Measurements from ENCODE around the gene SPR. TPM values are rescaled to one million over a fixed set of nuclear protein-coding genes. Genes with fewer than 3 reads are reported as not detected.

SPR gene
- 1 to 10 TPM; 8.8 to 9.3 TPM for total RNA-seq
- polyA plus RNA-seq: 0.14 TPM

DNA sequence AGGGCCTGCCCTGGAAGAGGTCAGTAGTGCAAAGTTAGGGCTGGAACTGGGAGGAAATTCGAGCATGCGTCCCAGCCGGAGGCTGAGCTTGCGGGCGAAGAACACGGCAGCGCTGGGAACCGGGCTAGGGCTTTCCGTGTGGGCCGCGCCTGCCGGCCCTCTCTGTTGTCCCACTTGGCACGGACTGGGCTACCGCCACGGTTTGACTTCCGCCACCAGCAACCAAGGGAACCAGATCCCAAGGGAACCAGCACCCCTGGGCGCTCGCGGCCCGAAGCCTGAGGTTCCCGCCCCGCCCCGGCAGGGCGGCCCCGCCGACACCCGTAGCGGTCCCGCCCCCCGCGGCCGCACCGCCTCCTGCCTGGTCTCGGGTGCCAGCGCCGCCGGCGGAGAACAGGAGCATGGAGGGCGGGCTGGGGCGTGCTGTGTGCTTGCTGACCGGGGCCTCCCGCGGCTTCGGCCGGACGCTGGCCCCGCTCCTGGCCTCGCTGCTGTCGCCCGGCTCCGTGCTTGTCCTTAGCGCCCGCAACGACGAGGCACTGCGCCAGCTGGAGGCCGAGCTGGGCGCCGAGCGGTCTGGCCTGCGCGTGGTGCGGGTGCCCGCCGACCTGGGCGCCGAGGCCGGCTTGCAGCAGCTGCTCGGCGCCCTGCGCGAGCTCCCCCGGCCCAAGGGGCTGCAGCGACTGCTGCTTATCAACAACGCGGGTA is at the start of gene SPR:
TSS of gene SPR (plus strand) at position 377 of the 708 bp plus-strand sequence. CDS start at position 402, 25 bp downstream.
- peak within 1 kb of the TSS; percentile 65 for H3K4me3 ChIP-seq (ENCODE audit: low read length)
- peaks cover 32 to 78% of the 10 kb centered on the region in 2 donors for H3K27me3 Mint-ChIP-seq

DNA sequence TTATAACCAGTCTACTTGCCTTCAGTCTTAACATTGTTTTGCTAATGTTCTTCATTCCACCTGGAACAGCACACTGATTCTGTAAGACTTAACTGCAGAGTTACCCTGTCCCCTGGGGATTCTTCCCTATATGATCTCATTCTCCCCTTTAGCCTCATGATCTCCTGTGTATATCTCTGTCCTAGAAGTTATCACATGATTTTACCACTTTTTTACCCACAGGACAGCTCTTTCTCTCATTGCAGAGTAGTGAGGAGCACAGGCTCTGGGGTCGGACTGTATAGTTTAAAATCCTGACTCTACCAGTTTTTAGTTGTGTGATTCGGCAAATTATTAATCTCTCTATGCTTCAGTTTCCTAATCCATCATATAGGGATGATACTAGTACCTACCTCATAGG is 47.1 kb upstream of the SPR start:
- H3K9me3 Mint-ChIP-seq: no peaks in the 10 kb centered on the region
- CTCF ChIA-PET: no interaction called here
- no peak for DNase-seq
- H3K4me1 ChIP-seq (ENCODE audit: insufficient read depth, low read length): no peaks in the 10 kb centered on the region
- no peaks in the 10 kb centered on the region for H3K9me3 ChIP-seq (ENCODE audit: low read length)
- no peak overlapping the region for H3K4me3 Mint-ChIP-seq
- H3K36me3 Mint-ChIP-seq: peaks cover 0 to 6% (median 0%) of the 10 kb centered on the region in 3 donors
- peaks cover 5 to 45% of the 10 kb centered on the region in 2 donors for H3K27me3 Mint-ChIP-seq
- no peak overlapping the region for H3K4me3 ChIP-seq (ENCODE audit: low read length)
- POLR2A ChIA-PET: no interaction called here
- H3K4me1 Mint-ChIP-seq: no peaks in the 10 kb centered on the region
- H3K36me3 ChIP-seq (ENCODE audit: insufficient read depth, low read length): no peaks in the 10 kb centered on the region
- no peak overlapping the region for H3K27ac ChIP-seq (ENCODE audit: low read depth, low read length)
- H3K27ac Mint-ChIP-seq: no peak overlapping the region
- no peaks in the 10 kb centered on the region for H3K27me3 ChIP-seq (ENCODE audit: insufficient read depth, low read length, poor library complexity, severe bottlenecking)

More for the DNA sequence above, at the start of gene SPR:
- Histone ChIP-seq H3K4me1 (ENCODE audit: insufficient read depth, low read length) (peaks cover 8% of the 10 kb centered on the region), H3K9me3 (ENCODE audit: low read length) (no peaks in the 10 kb centered on the region), H3K27ac (ENCODE audit: low read depth, low read length) (peak within 1 kb of the TSS; percentile 47), H3K27me3 (ENCODE audit: insufficient read depth, low read length, poor library complexity, severe bottlenecking) (peaks cover 29% of the 10 kb centered on the region), H3K36me3 (ENCODE audit: insufficient read depth, low read length) (no peaks in the 10 kb centered on the region)
- Mint-ChIP-seq H3K9me3 (peaks cover 0 to 1% (median 0%) of the 10 kb centered on the region in 5 donors), H3K36me3 (peaks cover 0 to 4% (median 0%) of the 10 kb centered on the region in 3 donors), H3K4me1 (peaks cover 0 to 12% (median 5%) of the 10 kb centered on the region in 3 donors), H3K27ac (peak within 1 kb of the TSS in 1 of 8 donors; percentile 54), H3K4me3 (peak within 1 kb of the TSS; percentile 79 to 91 (median 80))
- CTCF ChIA-PET: interaction anchor here (0.7 to 2.5 kb wide), 14 partner anchors 8 to 290 kb away, joined by 3 to 15 read pairs (median 4); partner anchors contain the start of genes EMX1 and RAB11FIP5
- POLR2A ChIA-PET: no interaction called here
- peak; percentile 14 to 60 (median 24) for DNase-seq

DNA sequence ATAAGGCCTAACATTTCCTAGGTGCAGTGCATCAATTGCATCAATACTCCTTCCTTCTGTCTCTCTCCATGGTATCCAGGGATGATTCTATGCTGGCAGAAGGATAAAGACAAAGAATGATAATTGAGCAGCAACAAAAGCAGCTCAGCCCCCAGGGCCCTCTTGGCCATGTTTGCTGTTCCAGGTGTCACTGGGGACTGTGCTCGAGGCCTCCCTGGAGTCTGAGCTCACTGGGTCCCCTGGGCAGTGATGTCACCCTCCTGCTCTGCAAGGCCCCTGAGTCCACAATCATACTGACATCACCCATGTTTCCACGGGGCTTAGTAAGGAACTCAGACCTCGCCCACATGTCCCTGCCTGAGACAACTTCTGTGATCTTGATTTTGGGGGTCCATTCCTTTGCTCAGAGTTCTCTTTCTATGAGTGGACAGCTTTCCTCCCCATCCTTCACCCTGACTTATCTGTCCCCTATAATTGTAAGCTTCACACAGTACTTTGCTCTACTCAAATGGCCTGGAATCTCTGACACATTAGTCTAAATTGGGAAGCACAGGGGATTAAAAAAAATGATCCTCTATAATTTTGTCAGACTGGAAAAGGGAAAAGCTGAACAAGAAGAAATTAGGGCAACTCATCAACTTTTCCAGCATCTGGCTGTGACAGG is 45.6 kb upstream of the SPR start:
- Mint-ChIP-seq H3K4me3 (no peak overlapping the region), H3K27ac (no peak overlapping the region), H3K36me3 (peaks cover 0 to 6% (median 0%) of the 10 kb centered on the region in 3 donors), H3K27me3 (peaks cover 5 to 47% of the 10 kb centered on the region in 2 donors), H3K4me1 (no peaks in the 10 kb centered on the region), H3K9me3 (no peaks in the 10 kb centered on the region)
- no peak for DNase-seq
- H3K4me1 ChIP-seq (ENCODE audit: insufficient read depth, low read length): no peaks in the 10 kb centered on the region
- POLR2A ChIA-PET: no interaction called here
- H3K9me3 ChIP-seq (ENCODE audit: low read length): no peaks in the 10 kb centered on the region
- no peaks in the 10 kb centered on the region for H3K36me3 ChIP-seq (ENCODE audit: insufficient read depth, low read length)
- no peak overlapping the region for H3K27ac ChIP-seq (ENCODE audit: low read depth, low read length)
- CTCF ChIA-PET: interaction anchor here (1.4 kb wide), 1 partner anchor 10 kb away, joined by 6 read pairs; no protein-coding TSS in a partner anchor
- H3K27me3 ChIP-seq (ENCODE audit: insufficient read depth, low read length, poor library complexity, severe bottlenecking): no peaks in the 10 kb centered on the region
- no peak overlapping the region for H3K4me3 ChIP-seq (ENCODE audit: low read length)

DNA sequence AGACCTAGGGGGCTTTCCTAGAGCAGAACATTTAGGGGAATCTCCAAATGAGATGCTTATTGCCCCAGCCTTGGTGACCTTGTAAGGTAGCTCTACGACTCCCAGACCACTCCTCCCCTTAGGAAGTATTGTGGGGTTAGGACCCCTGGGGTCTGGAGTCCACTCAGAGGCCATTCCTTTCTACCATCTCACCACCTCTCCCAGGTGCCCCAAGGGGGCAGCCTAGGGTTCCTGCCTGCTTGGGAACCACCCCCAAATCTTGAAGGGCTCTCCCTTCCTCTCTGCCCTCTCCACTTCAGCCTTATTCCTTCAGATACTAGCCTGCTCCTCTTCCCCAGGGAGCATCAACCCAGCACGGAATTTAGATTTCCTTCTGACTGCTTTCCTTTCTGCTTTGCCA is 43.9 kb upstream of the SPR start:
- Mint-ChIP-seq H3K27ac (peak overlapping the region in 1 of 8 donors; percentile 4), H3K36me3 (peaks cover 0 to 6% (median 0%) of the 10 kb centered on the region in 3 donors), H3K4me1 (no peaks in the 10 kb centered on the region), H3K4me3 (no peak overlapping the region), H3K9me3 (no peaks in the 10 kb centered on the region), H3K27me3 (peaks cover 5 to 47% of the 10 kb centered on the region in 2 donors)
- ChIA-PET CTCF (no interaction called here), POLR2A (no interaction called here)
- H3K27ac ChIP-seq (ENCODE audit: low read depth, low read length): no peak overlapping the region
- H3K9me3 ChIP-seq (ENCODE audit: low read length): no peaks in the 10 kb centered on the region
- DNase-seq: no peak
- no peaks in the 10 kb centered on the region for H3K4me1 ChIP-seq (ENCODE audit: insufficient read depth, low read length)
- no peak overlapping the region for H3K4me3 ChIP-seq (ENCODE audit: low read length)
- H3K27me3 ChIP-seq (ENCODE audit: insufficient read depth, low read length, poor library complexity, severe bottlenecking): no peaks in the 10 kb centered on the region
- no peaks in the 10 kb centered on the region for H3K36me3 ChIP-seq (ENCODE audit: insufficient read depth, low read length)

DNA sequence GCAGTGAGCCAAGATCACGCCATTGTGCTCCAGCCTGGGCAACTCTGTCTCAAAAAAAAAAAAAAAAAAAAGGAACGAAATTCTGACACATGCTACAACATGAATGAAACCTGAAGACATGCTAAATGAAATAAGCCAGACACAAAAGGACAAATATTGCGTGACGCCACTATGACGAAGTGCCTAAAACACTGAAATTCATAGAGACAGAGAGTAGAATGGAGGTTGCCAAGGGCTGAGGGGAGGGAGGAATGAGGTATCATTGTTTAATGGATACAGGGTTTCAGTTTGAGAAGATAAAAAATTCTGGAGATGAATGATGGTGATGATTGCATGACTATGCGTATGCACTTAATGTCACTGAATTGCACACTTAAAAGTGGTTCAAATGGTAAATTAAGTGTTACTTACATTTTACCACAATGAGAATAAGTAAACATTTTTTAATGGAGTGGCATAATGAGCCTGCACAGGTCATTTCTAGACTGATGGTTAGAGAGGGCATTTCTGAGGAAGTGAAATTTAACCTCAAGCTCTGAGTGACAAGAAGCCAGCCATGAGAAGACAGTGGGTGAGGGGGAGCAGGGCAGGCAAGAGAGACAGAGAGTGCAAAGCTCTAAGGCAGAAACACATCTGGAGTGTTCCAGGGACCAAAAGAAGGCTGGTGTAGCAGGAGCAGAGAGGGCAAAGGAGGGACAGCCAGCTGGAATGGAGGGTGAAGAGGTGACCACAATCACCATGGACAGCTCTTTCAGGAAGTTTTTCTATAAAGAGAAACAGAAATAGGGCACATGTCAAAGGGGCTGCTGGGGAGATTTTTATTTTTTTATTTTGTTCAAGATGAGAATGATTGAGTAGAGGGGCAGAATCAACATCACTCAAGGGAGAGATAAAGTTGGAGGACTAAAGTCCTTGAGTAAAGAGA is 40.8 kb upstream of the SPR start:
- no peak overlapping the region for H3K4me3 ChIP-seq (ENCODE audit: low read length)
- no peaks in the 10 kb centered on the region for H3K4me1 ChIP-seq (ENCODE audit: insufficient read depth, low read length)
- Mint-ChIP-seq H3K36me3 (no peaks in the 10 kb centered on the region), H3K27me3 (peaks cover 5 to 42% of the 10 kb centered on the region in 2 donors), H3K27ac (no peak overlapping the region), H3K4me1 (no peaks in the 10 kb centered on the region), H3K4me3 (no peak overlapping the region), H3K9me3 (no peaks in the 10 kb centered on the region)
- ChIA-PET POLR2A (no interaction called here), CTCF (interaction anchor here (1.1 kb wide), 1 partner anchor 14 kb away, joined by 4 read pairs; no protein-coding TSS in a partner anchor)
- H3K27ac ChIP-seq (ENCODE audit: low read depth, low read length): no peak overlapping the region
- H3K9me3 ChIP-seq (ENCODE audit: low read length): no peaks in the 10 kb centered on the region
- no peaks in the 10 kb centered on the region for H3K36me3 ChIP-seq (ENCODE audit: insufficient read depth, low read length)
- no peaks in the 10 kb centered on the region for H3K27me3 ChIP-seq (ENCODE audit: insufficient read depth, low read length, poor library complexity, severe bottlenecking)
- DNase-seq: no peak

DNA sequence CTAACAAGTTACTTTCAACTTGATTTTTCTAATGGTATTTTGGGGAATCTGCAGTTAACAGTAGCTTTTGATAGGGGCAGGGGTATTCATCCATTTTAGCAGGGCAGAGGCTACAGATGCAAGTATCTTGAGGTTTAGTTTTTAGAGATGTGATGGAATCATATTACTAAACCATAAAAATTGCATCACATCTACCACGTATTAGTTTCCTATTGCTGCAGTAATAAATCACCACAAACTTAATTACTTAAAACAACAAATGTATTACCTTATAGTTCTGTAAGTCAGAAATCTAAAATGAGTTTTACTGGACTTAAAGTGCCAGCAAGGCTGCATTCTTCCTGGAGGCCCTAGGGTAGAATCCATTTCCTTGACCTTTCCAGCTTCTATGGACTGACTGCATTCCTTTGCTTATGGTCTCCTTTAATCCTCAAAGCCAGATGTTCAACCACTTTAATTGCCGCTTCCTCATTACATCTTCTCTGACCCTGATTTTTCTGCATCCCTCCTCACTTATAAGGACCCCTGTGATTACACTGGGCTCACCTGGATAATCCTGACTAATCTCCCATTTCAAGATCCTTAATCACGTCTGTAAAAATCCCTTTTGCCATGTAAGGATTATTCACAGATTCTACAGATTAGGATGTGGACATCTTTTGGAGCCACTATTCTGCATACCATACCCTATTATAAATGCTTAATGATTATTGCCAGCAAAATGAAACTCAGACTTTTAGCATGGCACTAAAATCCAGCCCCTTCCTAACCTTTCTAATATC is 39.5 kb upstream of the SPR start:
- DNase-seq: no peak
- Histone ChIP-seq H3K27me3 (ENCODE audit: insufficient read depth, low read length, poor library complexity, severe bottlenecking) (no peaks in the 10 kb centered on the region), H3K27ac (ENCODE audit: low read depth, low read length) (no peak overlapping the region), H3K4me1 (ENCODE audit: insufficient read depth, low read length) (no peaks in the 10 kb centered on the region), H3K36me3 (ENCODE audit: insufficient read depth, low read length) (no peaks in the 10 kb centered on the region), H3K4me3 (ENCODE audit: low read length) (no peak overlapping the region), H3K9me3 (ENCODE audit: low read length) (no peaks in the 10 kb centered on the region)
- H3K36me3 Mint-ChIP-seq: no peaks in the 10 kb centered on the region
- no peaks in the 10 kb centered on the region for H3K4me1 Mint-ChIP-seq
- POLR2A ChIA-PET: no interaction called here
- no peak overlapping the region for H3K4me3 Mint-ChIP-seq
- no peaks in the 10 kb centered on the region for H3K9me3 Mint-ChIP-seq
- CTCF ChIA-PET: interaction anchor here (1.4 kb wide), 1 partner anchor 11 kb away, joined by 4 read pairs; no protein-coding TSS in a partner anchor
- peaks cover 5 to 35% of the 10 kb centered on the region in 2 donors for H3K27me3 Mint-ChIP-seq
- no peak overlapping the region for H3K27ac Mint-ChIP-seq

DNA sequence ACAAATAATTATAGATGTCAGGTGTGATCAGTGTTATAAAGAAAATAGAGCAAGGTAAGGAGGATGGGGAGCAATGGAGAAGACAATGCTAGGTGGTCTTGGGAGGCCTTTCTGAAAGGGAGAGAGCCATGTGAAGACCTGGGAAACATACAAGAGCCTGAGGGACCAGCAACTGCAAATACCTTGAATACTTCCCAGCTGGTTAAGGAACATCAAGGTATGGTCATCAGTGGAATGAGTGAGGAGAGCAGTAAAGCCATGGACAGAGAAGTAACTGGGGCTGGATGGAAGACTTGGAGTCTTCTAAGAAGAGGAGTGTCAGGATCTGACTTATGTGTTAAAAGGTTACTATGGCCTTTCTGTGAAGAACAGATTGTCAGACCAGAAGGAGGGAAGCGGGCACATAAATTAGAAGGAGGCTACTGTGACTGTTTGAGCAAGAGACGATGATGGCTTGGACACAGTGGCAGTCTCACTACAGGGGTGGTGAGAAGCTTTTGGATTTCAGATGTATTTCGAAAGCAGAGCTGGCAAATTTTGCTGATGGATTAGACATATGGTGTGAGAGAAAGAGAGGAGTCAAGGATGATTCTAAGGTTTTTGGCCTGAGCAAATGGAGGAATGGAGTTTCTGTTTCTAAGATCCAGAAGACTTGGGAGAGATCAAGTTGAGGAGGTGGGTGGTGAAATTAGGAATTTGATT is 38.6 kb upstream of the SPR start:
- H3K27ac ChIP-seq (ENCODE audit: low read depth, low read length): no peak overlapping the region
- no peaks in the 10 kb centered on the region for H3K4me1 Mint-ChIP-seq
- no peaks in the 10 kb centered on the region for H3K36me3 Mint-ChIP-seq
- H3K27ac Mint-ChIP-seq: no peak overlapping the region
- no peaks in the 10 kb centered on the region for H3K9me3 Mint-ChIP-seq
- H3K4me1 ChIP-seq (ENCODE audit: insufficient read depth, low read length): no peaks in the 10 kb centered on the region
- no peak for DNase-seq
- no peaks in the 10 kb centered on the region for H3K27me3 ChIP-seq (ENCODE audit: insufficient read depth, low read length, poor library complexity, severe bottlenecking)
- ChIA-PET POLR2A (no interaction called here), CTCF (interaction anchor here (1.4 to 1.6 kb wide), 2 partner anchors 10 to 11 kb away, joined by 4 read pairs; no protein-coding TSS in a partner anchor)
- H3K4me3 ChIP-seq (ENCODE audit: low read length): no peak overlapping the region
- H3K4me3 Mint-ChIP-seq: no peak overlapping the region
- H3K27me3 Mint-ChIP-seq: peaks cover 5 to 34% of the 10 kb centered on the region in 2 donors
- H3K36me3 ChIP-seq (ENCODE audit: insufficient read depth, low read length): no peaks in the 10 kb centered on the region
- H3K9me3 ChIP-seq (ENCODE audit: low read length): no peaks in the 10 kb centered on the region

Measured in CD8-positive, alpha-beta memory T cell (primary cell).